NCI-H128 (cell line): ENCODE results near the gene ELMO1.

Experiments
- DNase-seq: peaks from one replicate; lab custom pipeline; 2025; ENCODE audit not compliant: unreplicated experiment; lab: John Stamatoyannopoulos, UW

The ELMO1 gene

GRCh38 chr7:37410305-37411229 lies 38.1 kb downstream of the ELMO1 start:
- DNase-seq, result no peak

GRCh38 chr7:37409461-37409860 lies 39.2 kb downstream of the ELMO1 start:
- no peak for DNase-seq

GRCh38 chr7:37408291-37409228 lies 40.1 kb downstream of the ELMO1 start:
- DNase-seq, result no peak

- DNase-seq, result no peak
Measured at GRCh38 chr7:37405603-37406122, 43.0 kb downstream of the ELMO1 start.

- no peak for DNase-seq
Measured at GRCh38 chr7:37405128-37405527, 43.5 kb downstream of the ELMO1 start.

- DNase-seq, result no peak
Measured at GRCh38 chr7:37399876-37400421, 48.7 kb downstream of the ELMO1 start.

GRCh38 chr7:37398403-37398802 lies 50.3 kb downstream of the ELMO1 start:
- DNase-seq, result no peak

GRCh38 chr7:37395618-37396259 lies 52.9 kb downstream of the ELMO1 start:
- DNase-seq, result no peak

GRCh38 chr7:37394158-37394557 lies 54.5 kb downstream of the ELMO1 start:
- no peak for DNase-seq

- DNase-seq, result no peak
Measured at GRCh38 chr7:37393476-37393875, 55.2 kb downstream of the ELMO1 start.

- no peak for DNase-seq
Measured at GRCh38 chr7:37392673-37393017, 56.0 kb downstream of the ELMO1 start.

- no peak for DNase-seq
Measured at GRCh38 chr7:37391791-37392672, 56.6 kb downstream of the ELMO1 start.

- DNase-seq, result no peak
Measured at GRCh38 chr7:37390114-37390513, 58.5 kb downstream of the ELMO1 start.

- no peak for DNase-seq
Measured at GRCh38 chr7:37388811-37389210, 59.9 kb downstream of the ELMO1 start.

- no peak for DNase-seq
Measured at GRCh38 chr7:37385787-37386186, 62.9 kb downstream of the ELMO1 start.

- DNase-seq, result no peak
Measured at GRCh38 chr7:37382546-37383088, 66.0 kb downstream of the ELMO1 start.

GRCh38 chr7:37380831-37381230 lies 67.8 kb downstream of the ELMO1 start:
- DNase-seq, result no peak

GRCh38 chr7:37379546-37380277 lies 69.0 kb downstream of the ELMO1 start:
- DNase-seq, result no peak

- no peak for DNase-seq
Measured at GRCh38 chr7:37377231-37377630, 71.4 kb downstream of the ELMO1 start.
